HepG2 (cell line): Measurements from ENCODE around the gene MTTP.

Experiments used
- EHMT2 ChIP-seq: fragments of 200-600 bp; sonication (generic); IDR thresholded peaks from 2 replicates; pipeline ENCODE4 v1.7.0; 2017; ENCODE audit warnings: antibody characterized with exemption, low read depth, low read length, borderline replicate concordance
- REST ChIP-seq, 2 experiments: IDR thresholded peaks; 2 replicates each; pipeline ENCODE4 v1.6.1; 2011 to 2012; ENCODE audit warnings: low read length in 2 of 2, borderline replicate concordance in 1 of 2, low read depth in 1 of 2, mild to moderate bottlenecking in 1 of 2, moderate library complexity in 1 of 2
- ZFP36 ChIP-seq: fragments of 150-350 bp; IDR thresholded peaks from 2 replicates; pipeline ENCODE4 v1.6.1; 2018; ENCODE audit warnings: borderline replicate concordance, low read length, low read depth; ENCODE audit not compliant: partially characterized antibody
- ZNF10 ChIP-seq: sonication (generic); formaldehyde crosslinking; IDR thresholded peaks from 2 replicates; pipeline ENCODE4 v1.4.0; 2020; ENCODE audit warnings: mild to moderate bottlenecking, low read depth, missing genetic modification reagents, borderline replicate concordance
- ZNF747 ChIP-seq: sonication (generic); formaldehyde crosslinking; IDR thresholded peaks from 2 replicates; pipeline ENCODE4 v1.8.1; 2023; ENCODE audit warnings: missing genetic modification reagents, mild to moderate bottlenecking, borderline replicate concordance

- TF ChIP-seq ZFP36 (no peak), REST (IDR thresholded peaks at IDR 0.05; ENCODE audit: borderline replicate concordance in 1 of 2, low read depth in 1 of 2, low read length in 2 of 2) (no peak), ZNF747 (CRISPR knock-in tag) (no peak), EHMT2 (no peak), ZNF10 (CRISPR knock-in tag) (no peak)
These were observed 47.7 kb downstream of the MTTP start for GRCh38 chr4:99622341-99622740.
